Nephron progenitor cell (in vitro differentiated cells): ENCODE measurements around the gene PNPLA7.

ENCODE experiments used
- DNase-seq: peaks from one replicate; pipeline ENCODE4 v3.0.0; 2021
- H3K27ac Mint-ChIP-seq: 2 replicates; pipeline ENCODE4 v1.8.0; 2021; ENCODE audit warnings: mild to moderate bottlenecking, moderate library complexity, mixed read lengths
- H3K27me3 Mint-ChIP-seq: 2 replicates; pipeline ENCODE4 v1.8.0; 2021; ENCODE audit warnings: mild to moderate bottlenecking, low read depth, mixed read lengths; ENCODE audit not compliant: poor library complexity
- H3K36me3 Mint-ChIP-seq: 2 replicates; pipeline ENCODE4 v1.8.0; 2021; ENCODE audit warnings: low read depth, mixed read lengths
- H3K4me1 Mint-ChIP-seq: 2 replicates; pipeline ENCODE4 v1.8.0; 2021; ENCODE audit warnings: mixed read lengths
- H3K4me3 Mint-ChIP-seq: 2 replicates; pipeline ENCODE4 v1.8.0; 2021; ENCODE audit warnings: mild to moderate bottlenecking, moderate library complexity, mixed read lengths
- H3K9me3 Mint-ChIP-seq: 2 replicates; pipeline ENCODE4 v1.8.0; 2021; ENCODE audit warnings: mild to moderate bottlenecking, moderate library complexity, mixed read lengths
- CTCF ChIP-seq: fragments of 200-600 bp; sonication (generic); IDR thresholded peaks from 2 replicates; pipeline ENCODE4 v1.5.0; 2021; ENCODE audit warnings: antibody characterized with exemption

The PNPLA7 gene

GRCh38 chr9:137531099-137531765, 19.0 kb downstream of the PNPLA7 start:
- no peak for TF ChIP-seq CTCF
- H3K4me3 Mint-ChIP-seq: no peak overlapping the region
- H3K4me1 Mint-ChIP-seq: peaks cover 15% of the 10 kb centered on the region
- H3K27me3 Mint-ChIP-seq: peaks cover 21% of the 10 kb centered on the region
- peaks cover 11% of the 10 kb centered on the region for H3K9me3 Mint-ChIP-seq
- no peak for DNase-seq
- H3K27ac Mint-ChIP-seq: no peak overlapping the region
- peaks cover 3% of the 10 kb centered on the region for H3K36me3 Mint-ChIP-seq

GRCh38 chr9:137530331-137530730, 19.9 kb downstream of the PNPLA7 start:
- no peak for TF ChIP-seq CTCF
- peaks cover 8% of the 10 kb centered on the region for H3K9me3 Mint-ChIP-seq
- no peak overlapping the region for H3K27ac Mint-ChIP-seq
- no peak overlapping the region for H3K4me3 Mint-ChIP-seq
- DNase-seq: no peak
- H3K4me1 Mint-ChIP-seq: peaks cover 17% of the 10 kb centered on the region
- peaks cover 22% of the 10 kb centered on the region for H3K27me3 Mint-ChIP-seq
- no peaks in the 10 kb centered on the region for H3K36me3 Mint-ChIP-seq

GRCh38 chr9:137524981-137525317, 25.3 kb downstream of the PNPLA7 start:
- DNase-seq: no peak
- Mint-ChIP-seq H3K4me3 (no peak overlapping the region), H3K9me3 (peaks cover 5% of the 10 kb centered on the region), H3K27me3 (peaks cover 26% of the 10 kb centered on the region), H3K4me1 (peaks cover 8% of the 10 kb centered on the region), H3K36me3 (no peaks in the 10 kb centered on the region), H3K27ac (no peak overlapping the region)
- no peak for TF ChIP-seq CTCF

- DNase-seq: no peak
- H3K4me1 Mint-ChIP-seq: peaks cover 8% of the 10 kb centered on the region
- peaks cover 11% of the 10 kb centered on the region for H3K9me3 Mint-ChIP-seq
- no peaks in the 10 kb centered on the region for H3K36me3 Mint-ChIP-seq
- TF ChIP-seq CTCF: no peak
- no peak overlapping the region for H3K4me3 Mint-ChIP-seq
- no peak overlapping the region for H3K27ac Mint-ChIP-seq
- peaks cover 26% of the 10 kb centered on the region for H3K27me3 Mint-ChIP-seq
These were observed 25.8 kb downstream of the PNPLA7 start for GRCh38 chr9:137524161-137524980.

GRCh38 chr9:137522746-137523455, 27.3 kb downstream of the PNPLA7 start:
- Mint-ChIP-seq H3K4me1 (peaks cover 8% of the 10 kb centered on the region), H3K27ac (no peak overlapping the region), H3K36me3 (no peaks in the 10 kb centered on the region), H3K9me3 (peaks cover 11% of the 10 kb centered on the region), H3K4me3 (no peak overlapping the region), H3K27me3 (peaks cover 25% of the 10 kb centered on the region)
- TF ChIP-seq CTCF: no peak
- DNase-seq: no peak
